Parathyroid adenoma (tissue), 2 donors: Measurements from ENCODE around the gene RPL10A.

ENCODE experiments used
- H2AFZ ChIP-seq: fragments of 300-600 bp; sonication (generic); one replicate; pipeline ENCODE4 v1.7.0; 2017; ENCODE audit warnings: antibody characterized with exemption, mild to moderate bottlenecking
- H3K27ac ChIP-seq: fragments of 300-600 bp; sonication (generic); one replicate; pipeline ENCODE4 v1.7.0; 2017
- H3K27me3 ChIP-seq: fragments of 300-600 bp; sonication (generic); one replicate; pipeline ENCODE4 v1.7.0; 2017; ENCODE audit warnings: low read length; ENCODE audit not compliant: control insufficient read depth, insufficient read depth
- H3K36me3 ChIP-seq: fragments of 300-600 bp; sonication (generic); one replicate; pipeline ENCODE4 v1.7.0; 2017; ENCODE audit warnings: low read length; ENCODE audit not compliant: control insufficient read depth, insufficient read depth
- H3K4me1 ChIP-seq: fragments of 300-600 bp; sonication (generic); one replicate; pipeline ENCODE4 v1.7.0; 2017; ENCODE audit warnings: control low read depth
- H3K4me2 ChIP-seq: fragments of 300-600 bp; sonication (generic); one replicate; pipeline ENCODE4 v1.7.0; 2017; ENCODE audit warnings: low read length
- H3K4me3 ChIP-seq: fragments of 300-600 bp; sonication (generic); one replicate; pipeline ENCODE4 v1.7.0; 2017; ENCODE audit warnings: low read depth, low read length
- H3K79me2 ChIP-seq: fragments of 300-600 bp; sonication (generic); one replicate; pipeline ENCODE4 v1.7.0; 2017; ENCODE audit warnings: control low read depth
- H3K9ac ChIP-seq: fragments of 300-600 bp; sonication (generic); one replicate; pipeline ENCODE4 v1.7.0; 2017; ENCODE audit warnings: mild to moderate bottlenecking
- H3K9me3 ChIP-seq: fragments of 300-600 bp; sonication (generic); one replicate; pipeline ENCODE4 v1.7.0; 2017; ENCODE audit warnings: low read length; ENCODE audit not compliant: control insufficient read depth
- TF ChIP-seq, protein P1 (sequence below): fragments of 300-600 bp; sonication (generic); IDR thresholded peaks from one replicate; pipeline ENCODE4 v1.7.0; 2017; ENCODE audit warnings: antibody characterized with exemption, mild to moderate bottlenecking
- donor health status: primary hyperparathyroidism.

Gene RPL10A

DNA sequence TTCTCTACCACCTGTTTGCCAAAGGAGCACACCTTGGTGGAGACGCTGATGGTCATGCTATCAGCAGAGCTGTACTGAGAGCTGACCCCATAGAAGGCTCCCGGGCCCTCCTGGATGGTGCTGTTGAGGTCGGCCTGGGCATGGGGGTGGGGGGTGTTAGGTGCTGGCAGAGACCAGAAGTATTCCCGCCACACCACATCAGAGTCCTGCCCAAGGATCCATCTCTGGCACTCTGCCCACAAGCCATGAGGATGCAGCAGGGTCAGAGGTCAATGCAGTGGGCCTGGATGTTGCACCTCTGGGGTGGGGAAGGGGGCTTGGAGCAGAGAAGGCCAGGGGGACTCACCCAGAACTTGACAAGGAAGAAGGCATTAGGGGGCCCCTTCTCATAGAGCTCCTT, 7.4 kb downstream of the RPL10A start:
- Histone ChIP-seq H3K27ac (no peak overlapping the region), H3K79me2 (no peaks in the 10 kb centered on the region), H3K4me1 (no peaks in the 10 kb centered on the region), H3K4me2 (no peak overlapping the region), H3K9ac (no peak overlapping the region), H2AFZ (no peak overlapping the region), H3K36me3 (no peaks in the 10 kb centered on the region), H3K27me3 (no peaks in the 10 kb centered on the region), H3K4me3 (no peak overlapping the region), H3K9me3 (no peaks in the 10 kb centered on the region)
- TF ChIP-seq, protein P1, sequence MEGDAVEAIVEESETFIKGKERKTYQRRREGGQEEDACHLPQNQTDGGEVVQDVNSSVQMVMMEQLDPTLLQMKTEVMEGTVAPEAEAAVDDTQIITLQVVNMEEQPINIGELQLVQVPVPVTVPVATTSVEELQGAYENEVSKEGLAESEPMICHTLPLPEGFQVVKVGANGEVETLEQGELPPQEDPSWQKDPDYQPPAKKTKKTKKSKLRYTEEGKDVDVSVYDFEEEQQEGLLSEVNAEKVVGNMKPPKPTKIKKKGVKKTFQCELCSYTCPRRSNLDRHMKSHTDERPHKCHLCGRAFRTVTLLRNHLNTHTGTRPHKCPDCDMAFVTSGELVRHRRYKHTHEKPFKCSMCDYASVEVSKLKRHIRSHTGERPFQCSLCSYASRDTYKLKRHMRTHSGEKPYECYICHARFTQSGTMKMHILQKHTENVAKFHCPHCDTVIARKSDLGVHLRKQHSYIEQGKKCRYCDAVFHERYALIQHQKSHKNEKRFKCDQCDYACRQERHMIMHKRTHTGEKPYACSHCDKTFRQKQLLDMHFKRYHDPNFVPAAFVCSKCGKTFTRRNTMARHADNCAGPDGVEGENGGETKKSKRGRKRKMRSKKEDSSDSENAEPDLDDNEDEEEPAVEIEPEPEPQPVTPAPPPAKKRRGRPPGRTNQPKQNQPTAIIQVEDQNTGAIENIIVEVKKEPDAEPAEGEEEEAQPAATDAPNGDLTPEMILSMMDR: no peak

DNA sequence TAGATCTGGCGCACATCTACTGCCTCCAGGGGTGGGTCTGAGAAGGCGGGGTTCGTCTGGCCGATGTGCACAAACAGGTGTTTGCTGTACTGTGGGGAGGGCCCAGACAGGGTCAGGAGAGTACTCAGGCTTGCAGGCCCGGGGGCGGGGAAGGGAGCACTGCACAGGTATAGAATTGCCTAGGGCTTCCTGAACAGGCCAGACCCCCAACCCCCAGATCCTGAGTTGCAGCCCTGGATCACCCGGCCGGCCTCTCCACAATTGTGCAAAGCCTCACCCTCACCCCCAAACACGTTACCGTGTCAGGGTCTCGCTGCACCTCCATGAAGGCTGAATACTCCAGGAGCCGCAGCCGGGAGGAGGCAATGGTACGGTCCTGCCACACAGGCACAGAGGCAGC, 7.8 kb downstream of the RPL10A start:
- Histone ChIP-seq H3K36me3 (no peaks in the 10 kb centered on the region), H2AFZ (no peak overlapping the region), H3K9me3 (no peaks in the 10 kb centered on the region), H3K27me3 (no peaks in the 10 kb centered on the region), H3K4me1 (no peaks in the 10 kb centered on the region), H3K79me2 (no peaks in the 10 kb centered on the region), H3K27ac (no peak overlapping the region), H3K4me3 (no peak overlapping the region), H3K9ac (no peak overlapping the region), H3K4me2 (no peak overlapping the region)
- TF ChIP-seq, protein P1: no peak

DNA sequence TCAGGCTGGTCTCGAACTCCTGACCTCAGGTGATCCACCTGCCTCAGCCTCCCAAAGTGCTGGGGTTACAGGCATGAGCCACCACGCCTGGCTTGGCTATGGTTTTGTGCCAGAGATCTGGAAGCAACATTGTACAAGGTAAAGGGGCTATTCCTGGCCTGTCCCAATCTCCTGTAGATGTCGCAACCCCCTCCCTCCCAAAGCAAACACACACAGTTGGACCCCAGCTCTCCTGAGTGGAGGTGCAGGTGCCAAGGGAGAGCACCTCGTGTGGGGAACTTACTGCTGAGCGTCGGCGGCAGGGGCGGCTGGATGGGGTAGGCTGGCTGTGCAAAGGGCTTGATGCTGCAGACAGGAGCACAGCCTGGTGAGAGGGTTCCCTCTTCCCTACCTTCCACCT, 8.8 kb downstream of the RPL10A start:
- no peaks in the 10 kb centered on the region for H3K36me3 ChIP-seq
- TF ChIP-seq, protein P1: no peak

DNA sequence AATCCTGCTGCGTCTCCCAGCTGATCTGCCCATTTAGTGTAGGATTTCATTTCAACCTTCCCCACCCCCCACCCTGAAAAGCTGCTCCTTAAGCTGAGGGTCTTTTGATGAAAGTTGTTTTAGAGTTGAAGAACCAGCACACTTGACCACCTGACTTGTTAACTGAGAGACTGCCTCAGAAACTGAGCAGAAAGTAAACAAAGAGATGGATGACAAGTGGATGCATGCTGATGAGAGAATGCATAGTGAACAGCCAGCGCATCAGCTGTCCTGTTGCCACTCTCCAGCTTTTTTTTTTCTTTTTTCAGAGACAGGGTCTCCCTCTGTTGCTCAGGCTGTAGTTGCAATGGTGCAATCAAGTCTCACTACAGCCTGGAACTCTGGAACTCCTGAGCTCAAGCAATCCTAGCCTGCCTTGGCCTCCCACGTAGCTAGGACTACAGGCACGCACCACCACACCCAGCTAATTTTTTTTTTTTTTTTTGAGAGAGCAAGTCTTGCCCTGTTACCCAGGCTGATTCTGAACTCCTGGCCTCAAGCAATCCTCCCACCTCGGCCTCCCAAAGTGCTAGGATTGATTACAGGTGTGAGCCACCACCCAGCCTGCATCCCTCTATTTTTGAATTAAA, 9.5 kb downstream of the RPL10A start:
- H3K9me3 ChIP-seq: no peaks in the 10 kb centered on the region
- no peaks in the 10 kb centered on the region for H3K36me3 ChIP-seq
- H3K27ac ChIP-seq: no peak overlapping the region
- H3K4me3 ChIP-seq: no peak overlapping the region
- no peaks in the 10 kb centered on the region for H3K4me1 ChIP-seq
- H2AFZ ChIP-seq: no peak overlapping the region
- TF ChIP-seq, protein P1: no peak
- H3K79me2 ChIP-seq: no peaks in the 10 kb centered on the region
- H3K4me2 ChIP-seq: no peak overlapping the region
- no peaks in the 10 kb centered on the region for H3K27me3 ChIP-seq
- no peak overlapping the region for H3K9ac ChIP-seq

More for the DNA sequence above, 8.8 kb downstream of the RPL10A start:
- H3K27me3 ChIP-seq: no peaks in the 10 kb centered on the region
- no peaks in the 10 kb centered on the region for H3K79me2 ChIP-seq
- no peak overlapping the region for H2AFZ ChIP-seq
- no peak overlapping the region for H3K9ac ChIP-seq
- no peaks in the 10 kb centered on the region for H3K9me3 ChIP-seq
- H3K4me1 ChIP-seq: no peaks in the 10 kb centered on the region
- no peak overlapping the region for H3K4me3 ChIP-seq
- no peak overlapping the region for H3K27ac ChIP-seq
- H3K4me2 ChIP-seq: no peak overlapping the region

DNA sequence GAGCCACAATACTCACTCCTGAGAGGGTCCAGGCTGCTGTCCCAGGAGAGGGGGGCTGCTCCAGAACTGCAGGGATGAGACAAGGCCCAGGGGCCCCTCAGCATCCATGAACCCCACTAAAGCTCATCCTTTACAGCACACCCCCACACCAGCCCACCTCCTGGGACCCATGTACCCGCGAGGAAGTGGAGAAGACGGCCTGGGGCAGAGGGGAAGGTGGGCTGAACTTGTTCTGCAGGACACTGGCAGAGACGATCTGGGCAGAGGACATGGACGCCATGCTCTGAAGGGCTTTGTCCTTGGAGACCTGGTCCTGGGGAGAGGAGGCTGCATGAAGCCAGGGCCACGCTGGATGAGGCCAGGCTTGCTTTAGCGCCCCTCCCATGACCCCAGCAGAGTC, 10.1 kb downstream of the RPL10A start:
- Histone ChIP-seq H3K4me1 (no peaks in the 10 kb centered on the region), H3K4me3 (no peak overlapping the region), H3K9ac (no peak overlapping the region), H3K36me3 (no peaks in the 10 kb centered on the region), H3K27ac (no peak overlapping the region), H3K27me3 (no peaks in the 10 kb centered on the region), H3K79me2 (no peaks in the 10 kb centered on the region), H3K9me3 (no peaks in the 10 kb centered on the region), H3K4me2 (no peak overlapping the region), H2AFZ (no peak overlapping the region)
- TF ChIP-seq, protein P1: no peak
